Tibial nerve (tissue), 4 donors: ENCODE results near the gene C1orf94. TPM values are rescaled to one million over a fixed set of nuclear protein-coding genes. Genes with fewer than 3 reads are reported as not detected.

ENCODE experiments used
- DNase-seq, 2 donors: peaks; one replicate each; pipeline ENCODE4 v3.0.0-alpha.2; 2019; ENCODE audit warnings: low spot score in 2 of 2
- H3K27ac ChIP-seq, 4 donors: fragments of 200-600 bp; sonication (generic) in 3 of 4; one replicate each; pipeline ENCODE4 v1.5.1; 2017 to 2019; ENCODE audit warnings: mild to moderate bottlenecking in 1 of 4
- H3K27me3 ChIP-seq, 2 donors: fragments of 200-600 bp; sonication (generic) in 1 of 2; one replicate each; pipeline versions ENCODE4 v1.5.1 to v1.6.0; 2017 to 2019
- H3K36me3 ChIP-seq, 3 donors: fragments of 200-600 bp; sonication (generic); one replicate each; pipeline ENCODE4 v1.5.1; 2018 to 2019
- H3K4me1 ChIP-seq, 4 donors: fragments of 200-600 bp; sonication (generic) in 3 of 4; one replicate each; pipeline ENCODE4 v1.5.1; 2017 to 2019
- H3K4me3 ChIP-seq, 4 donors: fragments of 200-600 bp; sonication (generic) in 3 of 4; one replicate each; pipeline ENCODE4 v1.5.1; 2017 to 2019; ENCODE audit warnings: mild to moderate bottlenecking in 1 of 4, moderate library complexity in 1 of 4
- H3K9me3 ChIP-seq, 4 donors: fragments of 200-600 bp; sonication (generic) in 3 of 4; one replicate each; pipeline ENCODE4 v1.5.1; 2017 to 2019
- EP300 ChIP-seq, 2 donors: sonication (generic); formaldehyde crosslinking; IDR thresholded peaks; one replicate each; pipeline ENCODE4 v1.6.1; 2017; ENCODE audit warnings: antibody characterized with exemption in 2 of 2, mild to moderate bottlenecking in 1 of 2
- POLR2A ChIP-seq, 2 donors: fragments of 450-650 bp; IDR thresholded peaks; one replicate each; pipeline ENCODE4 v1.6.1; 2017; ENCODE audit warnings: antibody characterized with exemption in 2 of 2, mild to moderate bottlenecking in 2 of 2, moderate library complexity in 2 of 2
- WGBS, 2 donors: methylation state at CpG; one replicate each; pipeline ENCODE4 v1.1.5; 2018; 5-methylcytosine and 5-hydroxymethylcytosine counted together
- total RNA-seq, 4 donors: library from RNA; depleted of rRNA; stranded (reverse); fragments of >200 nt; gene quantifications; one replicate each; pipeline ENCODE4 v1.1.0, GENCODE V29; 2016
- TF ChIP-seq, protein P1 (sequence below), 5 experiments: fragments of 200-600 bp in 3 of 5; fragments of 450-650 bp in 2 of 5; sonication (generic) in 3 of 5; IDR thresholded peaks; one replicate each; pipeline ENCODE4 v1.5.1; 2016 to 2019; ENCODE audit warnings: antibody characterized with exemption in 5 of 5, mild to moderate bottlenecking in 3 of 5, moderate library complexity in 2 of 5

Gene C1orf94, protein sequence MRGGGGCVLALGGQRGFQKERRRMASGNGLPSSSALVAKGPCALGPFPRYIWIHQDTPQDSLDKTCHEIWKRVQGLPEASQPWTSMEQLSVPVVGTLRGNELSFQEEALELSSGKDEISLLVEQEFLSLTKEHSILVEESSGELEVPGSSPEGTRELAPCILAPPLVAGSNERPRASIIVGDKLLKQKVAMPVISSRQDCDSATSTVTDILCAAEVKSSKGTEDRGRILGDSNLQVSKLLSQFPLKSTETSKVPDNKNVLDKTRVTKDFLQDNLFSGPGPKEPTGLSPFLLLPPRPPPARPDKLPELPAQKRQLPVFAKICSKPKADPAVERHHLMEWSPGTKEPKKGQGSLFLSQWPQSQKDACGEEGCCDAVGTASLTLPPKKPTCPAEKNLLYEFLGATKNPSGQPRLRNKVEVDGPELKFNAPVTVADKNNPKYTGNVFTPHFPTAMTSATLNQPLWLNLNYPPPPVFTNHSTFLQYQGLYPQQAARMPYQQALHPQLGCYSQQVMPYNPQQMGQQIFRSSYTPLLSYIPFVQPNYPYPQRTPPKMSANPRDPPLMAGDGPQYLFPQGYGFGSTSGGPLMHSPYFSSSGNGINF
- total RNA-seq, result not detected

DNA sequence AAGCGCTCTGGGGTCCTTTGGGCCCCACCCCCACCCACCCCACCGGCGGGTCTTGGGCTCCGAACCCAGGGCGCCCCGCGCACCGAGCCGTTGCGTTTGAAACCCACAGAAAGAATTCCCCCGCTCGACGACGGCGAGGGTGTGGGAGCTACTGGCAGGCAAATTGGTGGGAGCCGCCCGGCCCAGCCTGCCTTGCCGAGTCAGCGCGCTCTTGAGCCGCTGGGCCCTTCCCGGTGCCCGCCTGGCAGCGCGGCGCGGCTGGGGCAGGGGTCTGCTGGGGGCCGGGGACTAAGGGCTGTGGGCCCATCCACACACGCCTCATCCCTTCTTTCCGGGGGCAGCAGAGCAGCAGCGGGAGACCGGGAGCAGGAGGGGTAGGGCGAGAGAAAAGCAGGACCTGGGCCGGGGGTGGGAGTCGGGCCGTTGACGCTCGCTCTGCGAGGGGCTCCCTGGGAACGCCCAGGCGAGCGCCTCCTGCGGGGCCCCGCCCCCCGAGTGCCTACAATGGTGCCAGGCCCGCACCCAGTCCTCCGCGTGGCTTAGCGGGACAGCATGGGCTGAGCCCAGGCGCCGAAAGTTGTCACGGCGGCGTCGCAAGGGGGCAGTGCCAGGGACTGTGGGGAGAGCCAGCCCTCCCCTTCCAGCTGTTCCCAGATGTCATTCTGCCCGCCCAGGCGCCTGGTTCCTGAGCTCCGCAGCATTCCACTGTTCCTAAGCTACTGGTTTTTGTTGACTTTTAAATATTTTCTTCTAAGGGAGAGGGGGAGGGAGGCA, at the start of gene C1orf94:
Gene C1orf94, plus strand, starts transcription at position 78 of the 774 bp plus-strand sequence. CDS start 883 bp downstream, outside the sequence.
- Histone ChIP-seq H3K27ac (no peak within 1 kb of the TSS), H3K4me3 (no peak within 1 kb of the TSS), H3K4me1 (no peaks in the 10 kb centered on the region), H3K27me3 (peaks cover 0 to 32% of the 10 kb centered on the region in 2 donors), H3K9me3 (no peaks in the 10 kb centered on the region), H3K36me3 (no peaks in the 10 kb centered on the region)
- WGBS, 2 donors, result 2 to 3% methylated on average over 23 to 24 of the region's 58 CpGs
- TF ChIP-seq EP300 (IDR thresholded peaks at IDR 0.05) (no peak), POLR2A (IDR thresholded peaks at IDR 0.05) (no peak)
- TF ChIP-seq, protein P1, sequence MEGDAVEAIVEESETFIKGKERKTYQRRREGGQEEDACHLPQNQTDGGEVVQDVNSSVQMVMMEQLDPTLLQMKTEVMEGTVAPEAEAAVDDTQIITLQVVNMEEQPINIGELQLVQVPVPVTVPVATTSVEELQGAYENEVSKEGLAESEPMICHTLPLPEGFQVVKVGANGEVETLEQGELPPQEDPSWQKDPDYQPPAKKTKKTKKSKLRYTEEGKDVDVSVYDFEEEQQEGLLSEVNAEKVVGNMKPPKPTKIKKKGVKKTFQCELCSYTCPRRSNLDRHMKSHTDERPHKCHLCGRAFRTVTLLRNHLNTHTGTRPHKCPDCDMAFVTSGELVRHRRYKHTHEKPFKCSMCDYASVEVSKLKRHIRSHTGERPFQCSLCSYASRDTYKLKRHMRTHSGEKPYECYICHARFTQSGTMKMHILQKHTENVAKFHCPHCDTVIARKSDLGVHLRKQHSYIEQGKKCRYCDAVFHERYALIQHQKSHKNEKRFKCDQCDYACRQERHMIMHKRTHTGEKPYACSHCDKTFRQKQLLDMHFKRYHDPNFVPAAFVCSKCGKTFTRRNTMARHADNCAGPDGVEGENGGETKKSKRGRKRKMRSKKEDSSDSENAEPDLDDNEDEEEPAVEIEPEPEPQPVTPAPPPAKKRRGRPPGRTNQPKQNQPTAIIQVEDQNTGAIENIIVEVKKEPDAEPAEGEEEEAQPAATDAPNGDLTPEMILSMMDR (IDR thresholded peaks at IDR 0.05), result no peak
- DNase-seq, result no peak

DNA sequence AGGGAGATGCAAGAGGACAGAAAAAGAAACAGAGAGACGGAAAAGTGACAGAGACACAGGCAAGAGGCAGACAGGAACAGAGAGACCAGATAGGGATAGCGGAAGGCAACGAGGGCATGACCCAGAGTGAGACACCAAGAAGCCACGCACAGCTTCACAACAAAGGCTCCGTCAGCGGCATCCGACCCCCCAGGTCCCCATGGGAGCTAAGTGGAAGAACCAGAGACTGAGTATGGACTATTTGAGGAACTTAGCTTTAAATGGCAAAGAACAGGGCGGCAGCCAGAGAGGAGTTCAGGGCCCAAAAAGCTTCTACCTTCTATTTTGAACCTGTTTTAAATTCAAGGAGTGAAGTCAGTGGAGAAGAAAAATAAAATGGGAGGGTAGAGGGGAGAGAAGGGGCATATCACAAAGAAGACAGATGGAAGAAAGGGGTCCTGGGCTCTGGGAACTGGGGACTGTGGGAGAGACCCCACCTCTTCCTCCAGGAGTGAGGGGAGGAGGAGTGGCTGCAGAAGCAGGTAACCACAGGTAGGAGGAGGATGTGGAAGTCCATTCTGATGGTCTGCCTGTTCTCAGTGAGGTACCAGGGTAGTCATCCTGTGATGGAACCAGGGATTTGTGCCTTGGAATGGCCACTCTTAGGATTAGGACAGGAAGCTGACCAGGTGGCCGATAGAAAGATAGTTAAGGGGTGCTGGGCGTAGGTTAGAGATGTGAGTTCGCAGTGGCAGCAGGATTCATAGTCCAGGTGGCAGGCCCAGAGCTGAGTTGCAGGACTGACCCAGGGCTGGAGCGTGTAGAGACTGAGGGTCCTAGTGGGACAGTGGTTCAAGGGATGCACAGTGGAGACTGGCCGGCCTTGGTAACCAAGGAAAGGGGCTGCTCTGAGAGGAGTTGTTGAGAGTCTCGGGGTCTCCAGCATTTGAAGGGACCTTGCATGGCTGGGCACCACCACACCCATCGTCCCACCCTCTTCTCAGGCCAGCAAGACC, 49.4 kb upstream of the C1orf94 start:
- H3K4me1 ChIP-seq, result no peaks in the 10 kb centered on the region
- H3K4me3 ChIP-seq, result no peak overlapping the region
- no peaks in the 10 kb centered on the region for H3K27me3 ChIP-seq
- H3K9me3 ChIP-seq, result no peaks in the 10 kb centered on the region
- WGBS, 2 donors, result 70 to 80% methylated on average over 14 to 15 of the region's 15 CpGs
- no peak for TF ChIP-seq EP300 (IDR thresholded peaks at IDR 0.05)
- TF ChIP-seq, protein P1 (IDR thresholded peaks at IDR 0.05), result no peak
- TF ChIP-seq POLR2A (IDR thresholded peaks at IDR 0.05), result no peak
- no peak overlapping the region for H3K27ac ChIP-seq
- DNase-seq, result no peak
- H3K36me3 ChIP-seq, result no peaks in the 10 kb centered on the region

DNA sequence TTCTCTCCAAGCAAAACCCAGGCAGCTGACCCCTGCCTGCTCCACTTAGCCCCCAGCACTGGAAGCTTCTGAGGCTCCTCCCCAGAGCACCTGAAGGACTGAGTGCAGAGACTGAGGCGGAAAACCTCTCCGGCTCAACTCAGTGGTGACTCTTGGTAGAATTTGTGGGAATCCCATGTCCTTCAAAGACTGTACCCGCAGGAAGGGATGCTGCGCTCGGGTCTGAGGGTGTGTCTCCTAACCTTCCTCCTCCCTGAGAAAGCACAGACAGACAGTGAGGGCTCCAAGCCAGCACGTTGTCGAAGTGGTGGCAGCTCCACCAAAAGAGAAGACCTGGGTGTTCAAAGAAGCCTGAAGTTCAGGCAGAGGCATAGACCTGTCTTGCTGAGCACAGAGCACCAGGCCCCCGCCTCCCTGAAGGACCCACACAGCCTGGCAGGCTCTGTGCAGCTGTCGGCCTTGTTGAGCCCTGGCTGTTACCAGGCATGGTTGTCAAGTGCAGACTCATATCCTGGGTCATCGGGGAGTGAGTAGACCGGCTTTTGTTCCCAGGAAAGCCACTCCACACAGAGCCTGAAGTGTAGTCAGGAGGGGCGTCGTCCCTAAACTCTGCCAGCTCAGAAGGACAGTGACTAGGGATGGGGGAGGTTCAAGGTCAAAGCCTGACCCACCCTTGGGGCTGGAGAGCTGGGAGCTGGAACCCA, 48.4 kb upstream of the C1orf94 start:
- TF ChIP-seq POLR2A (IDR thresholded peaks at IDR 0.05), result no peak
- TF ChIP-seq, protein P1 (IDR thresholded peaks at IDR 0.05), result no peak
- no peak for TF ChIP-seq EP300 (IDR thresholded peaks at IDR 0.05)
- Histone ChIP-seq H3K36me3 (no peaks in the 10 kb centered on the region), H3K27me3 (no peaks in the 10 kb centered on the region), H3K27ac (no peak overlapping the region), H3K4me3 (no peak overlapping the region), H3K9me3 (no peaks in the 10 kb centered on the region), H3K4me1 (no peaks in the 10 kb centered on the region)
- no peak for DNase-seq
- WGBS, 2 donors, result 88% methylated on average over 13 of the region's 13 CpGs

DNA sequence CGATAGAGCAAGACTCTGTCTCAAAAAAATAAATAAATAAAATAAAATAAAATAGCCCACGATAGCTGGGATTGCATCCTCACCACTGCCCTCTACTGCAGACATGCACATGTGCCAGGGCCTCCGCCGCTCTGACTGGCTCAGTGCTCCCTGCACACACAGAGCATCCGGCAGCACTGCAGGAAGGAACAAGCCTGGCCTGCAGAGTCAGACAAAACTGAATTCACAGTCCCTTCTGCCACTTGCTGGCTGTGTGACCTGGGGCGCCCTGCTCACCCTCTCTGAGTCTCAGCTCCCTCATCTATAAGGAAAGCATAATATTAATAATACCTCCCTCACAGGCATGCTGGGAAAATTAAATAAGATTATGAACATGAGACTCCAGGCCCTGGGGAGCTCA, 47.1 kb upstream of the C1orf94 start:
- Histone ChIP-seq H3K4me1 (no peaks in the 10 kb centered on the region), H3K27me3 (no peaks in the 10 kb centered on the region), H3K27ac (no peak overlapping the region), H3K9me3 (no peaks in the 10 kb centered on the region), H3K4me3 (no peak overlapping the region), H3K36me3 (no peaks in the 10 kb centered on the region)
- TF ChIP-seq EP300 (IDR thresholded peaks at IDR 0.05) (no peak), POLR2A (IDR thresholded peaks at IDR 0.05) (no peak)
- TF ChIP-seq, protein P1 (IDR thresholded peaks at IDR 0.05), result no peak
- WGBS, 2 donors, result 65 to 75% methylated on average over 6 of the region's 6 CpGs
- DNase-seq, result no peak
